Osteoblast (primary cell): ENCODE results near the gene RAB31. TPM values are rescaled to one million over a fixed set of nuclear protein-coding genes. Genes with fewer than 3 reads are reported as not detected.
A peak's percentile ranks its signal among the peaks of the same experiment; 100 is the strongest.

Source experiments
- DNase-seq: peaks from one replicate; pipeline ENCODE4 v3.0.0; 2011; ENCODE audit warnings: low spot score, mixed read lengths; ENCODE audit not compliant: insufficient read length; ENCODE audit errors: missing footprints
- H2AFZ ChIP-seq: 2 replicates; pipeline ENCODE4 v1.6.0; 2011; ENCODE audit warnings: mild to moderate bottlenecking, low read length
- H3K27ac ChIP-seq: 2 replicates; pipeline ENCODE4 v1.5.1; 2011; ENCODE audit warnings: mild to moderate bottlenecking, low read depth, low read length, moderate library complexity
- H3K27me3 ChIP-seq: 2 replicates; pipeline ENCODE4 v1.6.0; 2012; ENCODE audit warnings: mild to moderate bottlenecking, control low read depth, inconsistent platforms, low read length, moderate library complexity; ENCODE audit not compliant: insufficient read depth
- H3K36me3 ChIP-seq: 2 replicates; pipeline ENCODE4 v1.5.1; 2011; ENCODE audit warnings: mild to moderate bottlenecking, low read length, control low read depth, moderate library complexity; ENCODE audit not compliant: insufficient read depth
- H3K4me1 ChIP-seq: 2 replicates; pipeline ENCODE4 v1.5.1; 2011; ENCODE audit warnings: mild to moderate bottlenecking, low read length, control low read depth, moderate library complexity; ENCODE audit not compliant: insufficient read depth
- H3K4me2 ChIP-seq: 2 replicates; pipeline ENCODE4 v1.6.0; 2011; ENCODE audit warnings: mild to moderate bottlenecking, low read length; ENCODE audit not compliant: insufficient read depth
- H3K4me3 ChIP-seq: fragments of 200-600 bp; sonication (generic); 3 replicates; pipeline ENCODE4 v1.5.1; 2012; ENCODE audit warnings: mild to moderate bottlenecking, low read length, inconsistent platforms; ENCODE audit not compliant: insufficient read depth
- H3K79me2 ChIP-seq: 2 replicates; pipeline ENCODE4 v1.6.0; 2012; ENCODE audit warnings: mild to moderate bottlenecking, low read length, control low read depth, inconsistent platforms; ENCODE audit not compliant: insufficient read depth
- H3K9me3 ChIP-seq: 2 replicates; pipeline ENCODE4 v1.5.1; 2011; ENCODE audit warnings: low read depth, low read length, control low read depth
- H4K20me1 ChIP-seq: 2 replicates; pipeline ENCODE4 v1.6.0; 2012; ENCODE audit warnings: mild to moderate bottlenecking, low read length, control low read depth; ENCODE audit not compliant: insufficient read depth
- total RNA-seq: library from RNA; depleted of rRNA; stranded (reverse); fragments of >200 nt; gene quantifications from 2 replicates; pipeline ENCODE4 v1.2.3, GENCODE V29; 2012
- TF ChIP-seq, protein P1 (sequence below): IDR thresholded peaks from 2 replicates; pipeline ENCODE4 v1.5.1; 2011; ENCODE audit warnings: mild to moderate bottlenecking, low read depth, low read length, moderate library complexity; ENCODE audit errors: extremely low read depth

The RAB31 gene
- total RNA-seq, 1 donor = 120 TPM

DNA sequence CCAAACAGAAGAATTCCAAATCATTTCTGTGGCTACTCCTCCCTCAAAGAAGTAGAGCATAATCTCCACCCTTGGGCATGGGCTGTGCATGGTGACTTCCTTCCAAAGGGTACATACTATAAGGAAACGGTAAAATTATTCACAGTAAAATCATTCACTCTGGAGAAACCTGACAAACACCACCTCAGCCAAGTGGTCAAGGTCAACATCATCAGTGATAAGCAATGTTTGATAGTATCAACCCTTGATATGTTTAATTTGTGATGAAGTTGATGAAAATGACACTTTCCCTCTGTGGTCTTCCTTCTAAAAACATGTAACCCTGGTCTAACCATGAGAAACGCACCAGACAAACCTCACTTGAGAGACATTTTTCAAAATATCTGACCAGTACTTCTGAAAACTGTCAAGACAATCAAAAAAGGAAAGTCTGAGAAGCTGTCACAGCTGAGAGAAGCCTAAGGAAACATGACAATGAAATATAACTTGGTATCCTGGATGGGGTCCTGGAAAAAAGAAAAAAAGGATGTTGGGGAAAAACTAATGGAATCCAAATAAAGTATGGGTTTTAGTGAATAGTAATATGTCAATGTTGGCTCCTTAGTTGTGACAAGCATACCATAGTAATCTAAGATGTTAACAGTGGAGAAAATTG is 168.2 kb downstream of the RAB31 start:
- DNase-seq = no peak
- H3K4me3 ChIP-seq = peak overlapping the region; percentile 56
- peaks cover 21% of the 10 kb centered on the region for H3K4me1 ChIP-seq
- no peaks in the 10 kb centered on the region for H3K36me3 ChIP-seq
- H3K27ac ChIP-seq = peak overlapping the region; percentile 95
- no peaks in the 10 kb centered on the region for H4K20me1 ChIP-seq
- no peaks in the 10 kb centered on the region for H3K79me2 ChIP-seq
- TF ChIP-seq, protein P1, sequence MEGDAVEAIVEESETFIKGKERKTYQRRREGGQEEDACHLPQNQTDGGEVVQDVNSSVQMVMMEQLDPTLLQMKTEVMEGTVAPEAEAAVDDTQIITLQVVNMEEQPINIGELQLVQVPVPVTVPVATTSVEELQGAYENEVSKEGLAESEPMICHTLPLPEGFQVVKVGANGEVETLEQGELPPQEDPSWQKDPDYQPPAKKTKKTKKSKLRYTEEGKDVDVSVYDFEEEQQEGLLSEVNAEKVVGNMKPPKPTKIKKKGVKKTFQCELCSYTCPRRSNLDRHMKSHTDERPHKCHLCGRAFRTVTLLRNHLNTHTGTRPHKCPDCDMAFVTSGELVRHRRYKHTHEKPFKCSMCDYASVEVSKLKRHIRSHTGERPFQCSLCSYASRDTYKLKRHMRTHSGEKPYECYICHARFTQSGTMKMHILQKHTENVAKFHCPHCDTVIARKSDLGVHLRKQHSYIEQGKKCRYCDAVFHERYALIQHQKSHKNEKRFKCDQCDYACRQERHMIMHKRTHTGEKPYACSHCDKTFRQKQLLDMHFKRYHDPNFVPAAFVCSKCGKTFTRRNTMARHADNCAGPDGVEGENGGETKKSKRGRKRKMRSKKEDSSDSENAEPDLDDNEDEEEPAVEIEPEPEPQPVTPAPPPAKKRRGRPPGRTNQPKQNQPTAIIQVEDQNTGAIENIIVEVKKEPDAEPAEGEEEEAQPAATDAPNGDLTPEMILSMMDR = no peak
- H3K9me3 ChIP-seq = no peaks in the 10 kb centered on the region
- H3K27me3 ChIP-seq = no peaks in the 10 kb centered on the region
- peak overlapping the region; percentile 13 for H2AFZ ChIP-seq
- peak overlapping the region; percentile 80 for H3K4me2 ChIP-seq

DNA sequence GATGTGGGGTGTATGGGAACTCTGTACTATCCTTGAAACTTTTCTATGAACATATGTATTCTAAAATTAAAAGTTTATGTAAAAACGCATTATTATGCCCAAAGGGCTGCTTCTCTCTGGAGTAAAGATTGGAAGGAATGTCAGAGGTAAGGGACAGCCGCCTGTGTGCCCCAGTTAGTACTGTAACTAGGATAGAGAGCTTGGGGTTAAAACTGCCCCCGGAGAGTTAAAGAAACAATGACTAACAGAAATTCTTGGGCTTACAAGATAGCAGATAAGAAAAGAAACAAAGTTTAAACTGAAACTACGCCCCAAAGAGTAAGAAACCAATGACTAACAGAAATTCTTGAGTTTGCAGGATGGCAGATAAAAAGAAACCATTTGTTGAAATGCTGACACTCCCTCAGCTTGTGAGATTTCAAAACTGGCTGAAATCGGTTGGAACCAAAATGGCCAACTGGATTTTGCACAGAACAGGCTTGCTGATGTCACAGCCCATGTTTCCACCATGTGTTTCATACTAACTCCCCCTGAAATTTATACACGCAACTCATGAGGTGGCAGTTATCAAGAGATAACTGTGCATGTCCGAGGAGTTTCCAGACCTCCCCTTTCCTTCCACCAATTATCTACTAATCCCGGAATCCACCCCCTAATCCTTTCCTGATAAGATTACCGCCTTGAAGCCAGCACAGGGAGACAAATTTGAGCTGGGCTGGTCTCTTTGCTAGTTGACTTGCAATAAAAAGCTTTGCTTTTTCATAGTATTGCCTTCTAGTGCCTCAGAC is 169.0 kb downstream of the RAB31 start:
- no peaks in the 10 kb centered on the region for H3K27me3 ChIP-seq
- H3K79me2 ChIP-seq = no peaks in the 10 kb centered on the region
- peaks cover 21% of the 10 kb centered on the region for H3K4me1 ChIP-seq
- H3K9me3 ChIP-seq = no peaks in the 10 kb centered on the region
- peak overlapping the region; percentile 80 for H3K4me2 ChIP-seq
- DNase-seq = peak; percentile 84
- peak overlapping the region; percentile 56 for H3K4me3 ChIP-seq
- H4K20me1 ChIP-seq = no peaks in the 10 kb centered on the region
- peak overlapping the region; percentile 83 for H2AFZ ChIP-seq
- TF ChIP-seq, protein P1 = no peak
- H3K27ac ChIP-seq = peak overlapping the region; percentile 95
- H3K36me3 ChIP-seq = no peaks in the 10 kb centered on the region

DNA sequence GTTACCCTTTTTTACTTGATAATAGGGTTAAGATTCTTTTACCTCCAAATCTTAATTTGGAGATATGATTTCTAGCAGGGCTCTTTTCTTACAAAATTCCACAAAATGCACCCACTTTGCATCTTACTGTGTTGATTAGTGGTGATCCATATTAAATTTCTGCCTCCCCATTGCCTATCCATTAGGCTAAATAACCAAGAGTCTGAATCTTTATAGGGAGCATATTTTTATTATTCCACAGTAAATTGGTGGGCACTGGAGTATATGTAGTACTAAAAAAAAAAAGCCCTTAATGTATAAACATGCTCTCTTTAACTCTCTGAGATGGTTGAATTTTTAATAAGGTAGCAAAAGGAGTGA is 169.5 kb downstream of the RAB31 start:
- H3K27ac ChIP-seq = peak overlapping the region; percentile 95
- H3K4me2 ChIP-seq = peak overlapping the region; percentile 80
- no peak for DNase-seq
- H3K27me3 ChIP-seq = no peaks in the 10 kb centered on the region
- H3K9me3 ChIP-seq = no peaks in the 10 kb centered on the region
- no peaks in the 10 kb centered on the region for H3K79me2 ChIP-seq
- peaks cover 21% of the 10 kb centered on the region for H3K4me1 ChIP-seq
- TF ChIP-seq, protein P1 = no peak
- H4K20me1 ChIP-seq = no peaks in the 10 kb centered on the region
- peak overlapping the region; percentile 56 for H3K4me3 ChIP-seq
- H3K36me3 ChIP-seq = no peaks in the 10 kb centered on the region
- peak overlapping the region; percentile 83 for H2AFZ ChIP-seq

DNA sequence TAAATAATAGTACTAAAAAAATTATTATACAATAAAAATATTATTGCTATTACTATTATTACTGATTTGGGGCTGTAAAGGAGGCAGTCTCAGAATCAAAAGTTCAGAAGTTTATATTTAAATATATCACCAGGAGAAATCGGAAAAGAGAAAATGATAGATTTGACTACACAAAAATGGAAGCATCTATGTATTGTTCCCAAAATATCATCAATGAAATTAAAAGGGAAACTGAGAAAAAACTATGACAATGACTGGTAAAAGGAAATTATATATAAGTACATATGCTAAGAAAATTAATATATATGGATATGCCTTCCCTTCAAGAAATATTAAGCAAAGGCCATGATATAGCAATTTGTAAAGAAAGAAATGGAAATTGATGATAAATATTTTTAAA is 170.0 kb downstream of the RAB31 start:
- Histone ChIP-seq H3K4me1 (peaks cover 21% of the 10 kb centered on the region), H3K79me2 (no peaks in the 10 kb centered on the region), H3K36me3 (no peaks in the 10 kb centered on the region), H3K27me3 (no peaks in the 10 kb centered on the region), H2AFZ (no peak overlapping the region), H4K20me1 (no peaks in the 10 kb centered on the region), H3K27ac (peak overlapping the region; percentile 95), H3K4me2 (no peak overlapping the region), H3K9me3 (no peaks in the 10 kb centered on the region), H3K4me3 (no peak overlapping the region)
- no peak for DNase-seq
- TF ChIP-seq, protein P1 = no peak
